ENCODE data around the gene KRT38. TPM values are rescaled to one million over a fixed set of nuclear protein-coding genes. Genes with fewer than 3 reads are reported as not detected.

KRT38 gene
- total RNA-seq, 1 donor from 2014 or later: not detected

DNA sequence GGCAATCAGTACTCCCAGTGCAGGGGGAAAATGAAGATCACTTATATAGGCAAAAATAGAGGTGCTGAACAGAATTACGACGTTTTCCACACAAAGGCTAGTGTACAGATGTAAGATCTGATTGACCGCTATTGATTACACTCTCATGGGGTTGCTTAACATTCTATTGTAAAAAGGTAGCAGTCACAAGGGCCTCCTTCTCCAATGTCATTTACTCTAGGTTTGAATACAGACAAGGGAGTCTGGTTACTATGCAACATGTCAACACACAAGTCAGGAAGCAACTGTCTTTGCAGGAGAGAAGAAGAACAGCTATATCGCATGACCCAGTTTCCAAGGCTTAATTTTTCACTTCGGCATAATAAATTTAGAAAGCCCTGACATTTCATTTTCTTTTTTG, 24.3 kb downstream of the KRT38 start:
- Mint-ChIP-seq H3K4me1 (ENCODE audit: low read depth) (no peaks in the 10 kb centered on the region), H3K9me3 (no peaks in the 10 kb centered on the region), H3K27me3 (ENCODE audit: insufficient read depth) (peaks cover 8% of the 10 kb centered on the region), H3K36me3 (ENCODE audit: low read depth) (no peaks in the 10 kb centered on the region), H3K27ac (no peak overlapping the region), H3K4me3 (no peak overlapping the region)
- no peak for DNase-seq (ENCODE audit: low spot score)
- intact Hi-C loops (cut with micrococcal nuclease): no loop called here

GRCh38 chr17:41415833-41416335, 24.9 kb downstream of the KRT38 start:
- H3K36me3 Mint-ChIP-seq (ENCODE audit: low read depth): no peaks in the 10 kb centered on the region
- no peaks in the 10 kb centered on the region for H3K4me1 Mint-ChIP-seq (ENCODE audit: low read depth)
- peaks cover 9% of the 10 kb centered on the region for H3K27me3 Mint-ChIP-seq (ENCODE audit: insufficient read depth)
- no peak overlapping the region for H3K4me3 Mint-ChIP-seq
- no peak overlapping the region for H3K27ac Mint-ChIP-seq
- no peak for DNase-seq (ENCODE audit: low spot score)
- intact Hi-C loops (cut with micrococcal nuclease): no loop called here
- no peaks in the 10 kb centered on the region for H3K9me3 Mint-ChIP-seq

DNA sequence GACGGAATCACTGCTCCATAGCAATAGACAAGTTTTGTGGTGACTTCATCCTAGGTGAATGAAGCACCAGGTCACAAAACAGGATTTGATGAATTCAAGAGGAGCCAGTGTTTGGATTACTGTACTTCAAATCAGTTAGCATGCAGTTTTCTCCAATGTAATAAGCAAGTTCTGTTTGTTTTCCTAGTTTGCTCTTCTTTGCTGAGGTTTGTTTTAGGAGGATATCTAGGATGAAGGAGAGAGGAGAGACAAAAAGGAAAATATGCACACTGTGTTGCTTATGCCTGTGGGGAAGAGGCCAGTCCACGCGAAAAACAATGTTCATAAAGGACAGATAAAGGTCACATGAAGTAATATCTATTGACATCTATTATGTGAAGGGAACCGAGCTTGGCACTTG, 25.4 kb downstream of the KRT38 start:
- DNase-seq (ENCODE audit: low spot score): no peak
- H3K27me3 Mint-ChIP-seq (ENCODE audit: insufficient read depth): peaks cover 10% of the 10 kb centered on the region
- no peaks in the 10 kb centered on the region for H3K9me3 Mint-ChIP-seq
- H3K4me3 Mint-ChIP-seq: no peak overlapping the region
- no peak overlapping the region for H3K27ac Mint-ChIP-seq
- H3K4me1 Mint-ChIP-seq (ENCODE audit: low read depth): no peaks in the 10 kb centered on the region
- intact Hi-C loops (cut with micrococcal nuclease): no loop called here
- no peaks in the 10 kb centered on the region for H3K36me3 Mint-ChIP-seq (ENCODE audit: low read depth)

DNA sequence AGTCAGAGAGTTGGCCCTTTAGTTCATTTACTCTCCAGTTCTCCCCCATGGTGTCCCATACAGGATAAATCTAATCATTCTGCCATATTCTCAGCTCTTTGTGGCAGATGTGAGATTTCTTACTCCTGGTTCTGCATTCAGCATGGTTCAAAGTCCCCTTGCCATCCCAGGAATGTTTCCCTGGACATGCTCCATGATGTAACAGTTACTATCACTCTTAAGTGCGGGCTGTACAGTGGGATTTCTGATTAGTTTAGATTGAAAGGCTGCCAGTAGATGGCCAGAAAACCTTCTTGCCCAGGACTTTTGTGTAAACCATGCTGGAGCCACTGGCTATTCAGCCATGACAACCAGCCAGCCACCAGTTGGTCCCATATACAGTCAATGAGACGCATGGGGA, 26.8 kb downstream of the KRT38 start:
- no peaks in the 10 kb centered on the region for H3K36me3 Mint-ChIP-seq (ENCODE audit: low read depth)
- intact Hi-C loops (cut with micrococcal nuclease): no loop called here
- peaks cover 4% of the 10 kb centered on the region for H3K4me1 Mint-ChIP-seq (ENCODE audit: low read depth)
- DNase-seq (ENCODE audit: low spot score): no peak
- H3K4me3 Mint-ChIP-seq: no peak overlapping the region
- H3K27me3 Mint-ChIP-seq (ENCODE audit: insufficient read depth): peaks cover 10% of the 10 kb centered on the region
- no peaks in the 10 kb centered on the region for H3K9me3 Mint-ChIP-seq
- H3K27ac Mint-ChIP-seq: no peak overlapping the region

DNA sequence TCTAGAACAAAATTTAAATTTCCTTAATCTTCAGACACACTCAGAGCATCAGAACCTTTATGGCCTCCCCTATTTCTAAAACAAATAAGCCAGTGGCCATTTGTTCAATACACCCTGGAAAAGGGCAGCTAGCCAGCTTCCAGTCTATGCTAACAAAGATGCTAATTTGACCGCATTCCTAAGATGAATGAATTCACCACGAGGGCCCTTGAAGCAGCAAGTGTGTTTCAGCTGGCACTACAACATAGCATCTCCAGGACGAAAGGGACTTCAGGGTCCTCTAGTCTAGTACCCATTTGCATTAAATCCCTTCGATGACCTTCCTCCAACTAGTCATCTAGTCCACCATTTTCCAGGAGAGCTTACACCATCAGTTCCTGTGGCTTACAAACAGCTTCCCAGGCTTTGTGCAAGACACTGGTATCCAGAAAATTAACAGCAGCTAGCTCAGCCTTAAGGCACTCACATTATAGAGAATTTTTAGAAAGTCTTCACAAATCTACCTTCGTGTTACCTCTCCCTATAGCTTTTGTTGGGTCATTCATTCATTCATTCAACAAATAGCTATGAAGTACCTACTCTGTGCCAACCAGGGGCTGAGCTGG, 27.3 kb downstream of the KRT38 start:
- H3K27me3 Mint-ChIP-seq (ENCODE audit: insufficient read depth): peaks cover 10% of the 10 kb centered on the region
- no peaks in the 10 kb centered on the region for H3K36me3 Mint-ChIP-seq (ENCODE audit: low read depth)
- no peak overlapping the region for H3K4me3 Mint-ChIP-seq
- no peaks in the 10 kb centered on the region for H3K9me3 Mint-ChIP-seq
- H3K27ac Mint-ChIP-seq: no peak overlapping the region
- peaks cover 7% of the 10 kb centered on the region for H3K4me1 Mint-ChIP-seq (ENCODE audit: low read depth)
- intact Hi-C loops (cut with micrococcal nuclease): no loop called here
- DNase-seq (ENCODE audit: low spot score): no peak

GRCh38 chr17:41411072-41411840, 29.5 kb downstream of the KRT38 start:
- Mint-ChIP-seq H3K4me1 (ENCODE audit: low read depth) (peaks cover 7% of the 10 kb centered on the region), H3K27ac (no peak overlapping the region), H3K36me3 (ENCODE audit: low read depth) (no peaks in the 10 kb centered on the region), H3K27me3 (ENCODE audit: insufficient read depth) (peaks cover 10% of the 10 kb centered on the region), H3K4me3 (no peak overlapping the region), H3K9me3 (no peaks in the 10 kb centered on the region)
- no peak for DNase-seq (ENCODE audit: low spot score)
- intact Hi-C loops (cut with micrococcal nuclease): no loop called here

- H3K27ac Mint-ChIP-seq: no peak overlapping the region
- H3K4me3 Mint-ChIP-seq: no peak overlapping the region
- H3K4me1 Mint-ChIP-seq (ENCODE audit: low read depth): peaks cover 32% of the 10 kb centered on the region
- no peak for DNase-seq (ENCODE audit: low spot score)
- H3K27me3 Mint-ChIP-seq (ENCODE audit: insufficient read depth): peaks cover 10% of the 10 kb centered on the region
- H3K36me3 Mint-ChIP-seq (ENCODE audit: low read depth): peaks cover 2% of the 10 kb centered on the region
- H3K9me3 Mint-ChIP-seq: no peaks in the 10 kb centered on the region
- intact Hi-C loops (cut with micrococcal nuclease): loop anchor here (10.0 kb wide), 1 partner anchor 258 kb away; no protein-coding TSS in a partner anchor
Observed at GRCh38 chr17:41407226-41407625, 33.6 kb downstream of the KRT38 start.

DNA sequence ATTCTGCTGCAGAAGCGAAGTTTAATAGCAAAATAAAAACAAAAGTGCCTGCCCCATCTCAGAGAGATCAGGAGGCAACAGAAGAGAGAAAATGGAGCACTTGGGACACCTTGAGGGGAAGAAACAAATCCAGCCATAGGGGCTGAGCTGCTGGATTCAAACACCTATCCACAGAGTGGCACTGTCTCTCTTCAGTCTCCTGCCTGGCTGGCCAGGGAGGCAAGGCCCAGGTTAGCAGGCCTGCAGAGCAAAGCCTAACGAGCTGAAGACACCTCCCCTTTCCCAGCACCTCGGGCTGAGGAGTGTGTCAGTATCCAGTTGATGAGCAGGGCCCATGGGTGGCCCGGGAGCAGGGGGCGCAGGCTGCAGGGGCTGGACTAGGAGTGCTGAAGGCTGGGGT, 34.6 kb downstream of the KRT38 start:
- intact Hi-C loops (cut with micrococcal nuclease): loop anchor here (10.0 kb wide), 1 partner anchor 259 kb away; no protein-coding TSS in a partner anchor
- Mint-ChIP-seq H3K9me3 (no peaks in the 10 kb centered on the region), H3K4me3 (no peak overlapping the region), H3K27me3 (ENCODE audit: insufficient read depth) (peaks cover 6% of the 10 kb centered on the region), H3K36me3 (ENCODE audit: low read depth) (peaks cover 2% of the 10 kb centered on the region), H3K4me1 (ENCODE audit: low read depth) (peaks cover 33% of the 10 kb centered on the region), H3K27ac (no peak overlapping the region)
- DNase-seq (ENCODE audit: low spot score): no peak

DNA sequence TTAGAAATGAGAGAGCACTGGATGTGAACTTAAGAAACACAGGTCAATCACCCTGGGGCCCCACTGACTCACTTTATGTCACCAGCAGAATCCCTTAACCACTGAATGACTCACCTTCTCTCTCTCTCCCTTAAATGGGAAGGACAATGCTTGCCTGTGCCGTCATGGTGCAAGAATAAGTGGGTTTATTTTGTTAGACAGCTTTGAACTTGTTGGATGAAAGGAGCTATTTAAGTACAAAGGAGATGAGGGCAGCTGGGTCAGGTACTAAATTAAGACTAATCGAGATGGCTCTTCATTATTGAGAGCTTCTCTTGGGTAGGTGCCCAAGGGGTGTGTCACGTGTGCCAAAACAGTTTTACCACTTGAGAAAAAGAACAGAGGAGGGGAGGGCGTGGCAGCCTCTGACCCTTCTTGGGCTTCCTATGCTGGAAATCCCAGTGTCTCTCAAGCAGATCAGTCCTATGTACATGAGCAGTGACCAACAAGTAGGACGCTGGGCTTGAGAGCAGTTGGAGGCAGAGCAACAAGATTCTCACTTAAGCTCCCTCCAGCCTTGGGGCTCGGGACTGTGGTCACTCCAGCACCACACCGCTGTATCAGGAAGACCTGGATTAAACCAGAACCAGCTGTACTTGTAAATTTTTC, 36.6 kb downstream of the KRT38 start:
- intact Hi-C loops (cut with micrococcal nuclease): loop anchor here (1.0 to 10.0 kb wide), 2 partner anchors 63 to 261 kb away; no protein-coding TSS in a partner anchor
- Mint-ChIP-seq H3K4me1 (ENCODE audit: low read depth) (peaks cover 31% of the 10 kb centered on the region), H3K27me3 (ENCODE audit: insufficient read depth) (no peaks in the 10 kb centered on the region), H3K4me3 (peak overlapping the region; percentile 27), H3K27ac (peak overlapping the region; percentile 77), H3K36me3 (ENCODE audit: low read depth) (peaks cover 2% of the 10 kb centered on the region), H3K9me3 (no peaks in the 10 kb centered on the region)
- peak; percentile 3 for DNase-seq (ENCODE audit: low spot score)

DNA sequence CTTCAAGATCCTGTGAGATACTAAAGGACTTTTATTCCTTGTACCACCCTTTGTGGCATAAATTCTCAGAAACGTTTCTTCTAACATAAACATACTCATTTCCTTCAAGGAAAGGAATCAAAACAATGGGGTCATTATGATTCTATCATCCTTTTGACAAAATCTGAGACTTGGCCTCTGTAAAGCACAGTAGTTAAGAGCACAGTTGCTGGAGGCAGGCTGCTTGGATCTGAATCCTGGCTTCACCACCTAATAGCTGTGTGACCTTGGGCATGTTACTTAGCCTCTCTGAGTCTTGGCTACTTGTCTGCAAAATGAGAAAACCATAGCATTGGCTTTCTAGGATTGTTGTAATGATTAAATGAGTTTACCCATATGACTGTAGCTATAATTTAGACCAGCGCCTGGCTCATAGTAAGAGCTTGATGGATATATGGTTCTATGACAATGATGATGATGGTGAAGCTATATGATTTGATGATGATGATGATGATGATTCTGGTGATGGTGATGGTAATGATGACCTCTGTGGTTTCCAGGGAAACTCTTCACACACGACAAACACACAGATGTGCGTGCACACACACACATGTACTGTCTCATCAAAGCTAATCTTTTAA, 37.3 kb downstream of the KRT38 start:
- Mint-ChIP-seq H3K27ac (peak overlapping the region; percentile 77), H3K27me3 (ENCODE audit: insufficient read depth) (no peaks in the 10 kb centered on the region), H3K4me3 (peak overlapping the region; percentile 27), H3K36me3 (ENCODE audit: low read depth) (peaks cover 2% of the 10 kb centered on the region), H3K4me1 (ENCODE audit: low read depth) (peaks cover 26% of the 10 kb centered on the region), H3K9me3 (no peaks in the 10 kb centered on the region)
- intact Hi-C loops (cut with micrococcal nuclease): loop anchor here (1.0 to 10.0 kb wide), 2 partner anchors 62 to 261 kb away; no protein-coding TSS in a partner anchor
- DNase-seq (ENCODE audit: low spot score): no peak

- H3K36me3 Mint-ChIP-seq (ENCODE audit: low read depth): peaks cover 2% of the 10 kb centered on the region
- H3K27ac Mint-ChIP-seq: peak overlapping the region; percentile 59
- DNase-seq (ENCODE audit: low spot score): no peak
- no peak overlapping the region for H3K4me3 Mint-ChIP-seq
- intact Hi-C loops (cut with micrococcal nuclease): loop anchor here (10.0 kb wide), 1 partner anchor 263 kb away; no protein-coding TSS in a partner anchor
- no peaks in the 10 kb centered on the region for H3K9me3 Mint-ChIP-seq
- peaks cover 5% of the 10 kb centered on the region for H3K27me3 Mint-ChIP-seq (ENCODE audit: insufficient read depth)
- H3K4me1 Mint-ChIP-seq (ENCODE audit: low read depth): peaks cover 26% of the 10 kb centered on the region
Observed at GRCh38 chr17:41402161-41402560, 38.6 kb downstream of the KRT38 start.

- H3K27ac Mint-ChIP-seq: no peak within 1 kb of the TSS
- no peaks in the 10 kb centered on the region for H3K36me3 Mint-ChIP-seq (ENCODE audit: low read depth)
- intact Hi-C loops (cut with micrococcal nuclease): no loop called here
- H3K4me3 Mint-ChIP-seq: no peak within 1 kb of the TSS
- H3K9me3 Mint-ChIP-seq: no peaks in the 10 kb centered on the region
- no peak for DNase-seq (ENCODE audit: low spot score)
- H3K27me3 Mint-ChIP-seq (ENCODE audit: insufficient read depth): peaks cover 13% of the 10 kb centered on the region
- H3K4me1 Mint-ChIP-seq (ENCODE audit: low read depth): peaks cover under 1% of the 10 kb centered on the region
Observed at GRCh38 chr17:41396996-41397660, 43.7 kb downstream of the KRT38 start, which contains the start of gene KRT31. Gene KRT31, minus strand, starts transcription at chr17:41397608. Its CDS starts 69 bp downstream, at chr17:41397539.

Data from activated T-helper 1 cell treated with anti-CD3 and anti-CD28 coated beads, Interleukin-12 subunit alpha, Interleukin-12 subunit beta, Interleukin-2, Interleukin-4 antibody, amounts not matched to agents 30 ng/mL and 10 ng/mL and 1 ng/mL, durations not matched to agents 14 hours and 24 hours and 36 hours (primary cell).